ENCODE results near the gene COPS2.
"Not testable (repeated sequence)": the region's sequence is repeated elsewhere in the genome, so short reads cannot be mapped to it uniquely, and the experiment has no call there.

Gene COPS2

DNA sequence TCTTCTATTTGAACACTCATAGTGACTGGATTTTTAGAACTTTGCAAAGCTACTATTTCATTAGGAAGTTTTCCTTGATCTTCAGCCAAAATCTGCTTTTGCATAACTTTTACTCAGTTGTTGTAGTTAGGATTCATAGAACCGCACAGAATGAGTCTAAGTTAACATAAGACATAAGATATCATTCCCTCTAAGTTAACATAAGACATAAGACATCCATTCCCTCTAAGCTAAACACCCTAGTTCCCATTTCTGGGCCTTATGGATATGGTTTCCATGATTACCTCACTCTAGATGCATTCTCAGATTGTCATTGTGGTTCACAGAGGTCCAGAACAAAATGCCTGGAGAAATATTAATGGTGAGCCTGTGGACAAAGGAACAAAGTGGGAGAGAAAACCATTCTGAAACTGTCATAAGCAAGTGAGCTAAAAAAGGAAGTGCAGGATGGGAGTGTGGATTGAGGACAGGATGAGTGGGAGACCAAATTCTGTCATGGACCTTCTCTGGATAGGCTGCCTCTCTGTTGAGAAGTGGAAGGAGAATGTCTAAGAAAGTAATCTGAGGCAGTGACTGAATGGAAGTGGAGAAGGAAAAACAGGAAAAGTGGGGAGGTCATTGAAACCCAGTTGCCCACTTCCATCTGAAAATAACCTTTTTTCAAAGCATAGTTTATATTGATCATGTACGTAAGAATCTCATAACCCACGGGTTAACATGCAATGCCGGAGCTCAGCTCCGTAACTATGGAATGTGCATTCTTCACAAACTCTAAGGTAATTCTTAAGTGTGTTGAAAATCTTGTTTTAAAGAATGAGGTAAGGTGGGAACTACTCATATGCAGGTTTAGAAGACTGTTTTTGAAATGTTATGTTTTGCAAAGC lies 71.8 kb downstream of the COPS2 start:
- no peak overlapping the region for H3K4me3 ChIP-seq (ENCODE audit: low read depth, low read length)

DNA sequence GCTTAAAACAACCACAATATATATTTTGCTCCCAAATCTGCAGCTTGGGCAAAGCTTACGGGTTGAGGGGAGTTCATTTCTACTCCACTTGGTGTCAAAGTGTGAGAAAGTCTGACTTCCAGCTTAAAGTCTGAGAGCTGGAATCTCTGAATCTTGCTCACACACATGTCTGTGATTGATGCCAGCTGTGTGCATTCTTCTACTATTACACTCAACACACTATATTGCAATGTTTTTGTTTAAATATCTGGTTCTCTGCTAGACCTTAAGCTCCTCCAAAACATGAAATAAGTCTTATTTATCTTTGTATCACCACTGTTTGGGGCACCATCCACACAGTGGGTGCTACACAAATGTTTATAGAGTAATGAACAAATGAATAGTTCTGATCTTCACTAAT lies 72.4 kb downstream of the COPS2 start:
- TF ChIP-seq, protein P1, sequence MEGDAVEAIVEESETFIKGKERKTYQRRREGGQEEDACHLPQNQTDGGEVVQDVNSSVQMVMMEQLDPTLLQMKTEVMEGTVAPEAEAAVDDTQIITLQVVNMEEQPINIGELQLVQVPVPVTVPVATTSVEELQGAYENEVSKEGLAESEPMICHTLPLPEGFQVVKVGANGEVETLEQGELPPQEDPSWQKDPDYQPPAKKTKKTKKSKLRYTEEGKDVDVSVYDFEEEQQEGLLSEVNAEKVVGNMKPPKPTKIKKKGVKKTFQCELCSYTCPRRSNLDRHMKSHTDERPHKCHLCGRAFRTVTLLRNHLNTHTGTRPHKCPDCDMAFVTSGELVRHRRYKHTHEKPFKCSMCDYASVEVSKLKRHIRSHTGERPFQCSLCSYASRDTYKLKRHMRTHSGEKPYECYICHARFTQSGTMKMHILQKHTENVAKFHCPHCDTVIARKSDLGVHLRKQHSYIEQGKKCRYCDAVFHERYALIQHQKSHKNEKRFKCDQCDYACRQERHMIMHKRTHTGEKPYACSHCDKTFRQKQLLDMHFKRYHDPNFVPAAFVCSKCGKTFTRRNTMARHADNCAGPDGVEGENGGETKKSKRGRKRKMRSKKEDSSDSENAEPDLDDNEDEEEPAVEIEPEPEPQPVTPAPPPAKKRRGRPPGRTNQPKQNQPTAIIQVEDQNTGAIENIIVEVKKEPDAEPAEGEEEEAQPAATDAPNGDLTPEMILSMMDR (IDR thresholded peaks at IDR 0.05; ENCODE audit: low read depth, low read length): no peak
- no peak overlapping the region for H3K4me3 ChIP-seq (ENCODE audit: low read depth, low read length)

More for the DNA sequence above, 71.8 kb downstream of the COPS2 start:
- TF ChIP-seq, protein P1 (IDR thresholded peaks at IDR 0.05; ENCODE audit: low read depth, low read length): no peak

DNA sequence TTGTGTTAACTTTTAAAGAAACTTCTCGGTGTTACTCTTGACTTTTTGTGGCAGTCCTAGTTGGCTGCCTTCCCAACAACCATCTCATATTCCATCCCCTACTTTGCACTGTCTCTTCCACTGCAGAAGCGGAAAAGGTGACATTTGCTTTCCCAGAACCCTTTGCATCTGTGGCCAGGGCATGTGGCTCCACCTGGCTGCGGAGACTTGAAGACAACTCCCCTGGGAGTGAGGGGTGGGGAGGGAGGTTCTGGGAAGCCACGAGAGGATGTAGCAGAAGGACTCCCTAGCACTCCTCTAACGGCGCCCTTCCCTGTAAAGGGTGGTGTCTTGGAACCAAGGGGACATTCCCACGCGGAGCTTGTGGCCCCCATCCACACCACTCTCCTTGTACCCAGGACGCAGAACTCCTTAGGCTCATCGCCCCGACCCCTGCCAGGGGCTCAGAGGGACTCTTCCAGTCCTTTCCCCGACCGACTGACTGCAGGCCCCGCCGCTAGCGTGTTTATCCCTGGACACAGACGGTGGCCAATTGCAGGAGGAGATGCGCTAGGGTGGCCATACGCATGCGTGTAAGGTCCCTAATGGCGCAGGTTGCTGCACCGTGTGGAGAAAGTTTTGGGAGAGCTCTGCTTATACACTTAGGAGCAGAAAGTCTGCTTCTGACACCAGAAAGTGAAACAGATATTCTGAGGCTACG lies 75.9 kb downstream of the COPS2 start:
- TF ChIP-seq, protein P1 (IDR thresholded peaks at IDR 0.05; ENCODE audit: low read depth, low read length): no peak
- no peak overlapping the region for H3K4me3 ChIP-seq (ENCODE audit: low read depth, low read length)

DNA sequence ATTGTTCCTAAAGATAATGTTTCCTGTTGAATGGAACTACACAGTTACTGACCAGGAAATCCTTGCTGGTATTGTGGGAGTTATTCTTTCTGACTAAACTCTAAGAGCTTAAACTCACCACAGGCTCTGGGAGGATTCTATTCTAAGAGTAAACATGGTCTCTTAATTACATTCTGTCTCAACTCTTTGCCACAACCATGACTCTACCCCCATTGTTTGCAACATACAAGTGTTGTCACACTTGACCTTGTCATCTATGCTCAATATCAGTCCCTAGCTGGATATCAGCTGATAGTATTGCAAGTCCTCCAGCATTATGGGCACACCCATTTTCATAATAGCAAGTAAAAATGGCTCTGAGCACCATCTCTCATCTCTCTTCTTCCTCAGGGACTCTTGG lies 79.5 kb downstream of the COPS2 start:
- TF ChIP-seq, protein P1 (IDR thresholded peaks at IDR 0.05; ENCODE audit: low read depth, low read length): no peak
- no peak overlapping the region for H3K4me3 ChIP-seq (ENCODE audit: low read depth, low read length)

DNA sequence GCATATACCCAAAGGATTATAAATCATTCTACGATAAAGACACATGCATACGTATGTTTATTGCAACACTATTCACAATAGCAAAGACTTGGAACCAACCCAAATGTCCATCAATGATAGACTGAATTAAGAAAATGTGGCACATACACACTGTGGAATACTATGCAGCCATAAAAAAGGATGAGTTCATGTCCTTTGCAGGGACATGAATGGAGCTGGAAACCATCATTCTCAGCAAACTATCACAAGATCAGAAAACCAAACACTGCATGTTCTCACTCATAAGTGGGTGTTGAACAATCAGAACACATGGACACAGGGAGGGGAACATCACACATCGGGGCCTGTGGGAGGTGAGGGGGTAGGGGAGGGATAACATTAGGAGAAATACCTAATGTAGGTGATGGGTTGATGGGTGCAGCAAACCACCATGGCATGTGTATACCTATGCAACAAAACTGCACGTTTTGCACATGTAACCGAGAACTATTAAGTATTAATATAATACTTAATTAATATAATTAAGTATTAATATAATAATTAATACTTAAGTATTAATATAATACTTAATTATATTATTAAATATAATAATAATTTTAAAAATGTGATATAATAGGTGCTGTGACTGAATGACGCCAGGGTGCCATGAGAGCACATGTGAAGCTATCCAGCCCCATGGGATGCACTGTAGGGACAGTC lies 80.7 kb downstream of the COPS2 start:
- H3K4me3 ChIP-seq (ENCODE audit: low read depth, low read length): not testable (repeated sequence)

All from WI38 (cell line).